Loucy (cell line): ENCODE measurements around the gene SIM2.

Experiments used
- CTCF ChIP-seq: fragments of 200-600 bp; sonication (generic); conservative IDR thresholded peaks from 2 replicates; pipeline ENCODE4 v1.5.1; 2014; ENCODE audit warnings: mild to moderate bottlenecking, antibody characterized with exemption, low read length
- EZH2phosphoT487 ChIP-seq: fragments of 200-600 bp; IDR thresholded peaks from 2 replicates; pipeline ENCODE4 v1.6.1; 2018; ENCODE audit warnings: antibody characterized with exemption, mild to moderate bottlenecking, moderate library complexity, borderline replicate concordance

DNA sequence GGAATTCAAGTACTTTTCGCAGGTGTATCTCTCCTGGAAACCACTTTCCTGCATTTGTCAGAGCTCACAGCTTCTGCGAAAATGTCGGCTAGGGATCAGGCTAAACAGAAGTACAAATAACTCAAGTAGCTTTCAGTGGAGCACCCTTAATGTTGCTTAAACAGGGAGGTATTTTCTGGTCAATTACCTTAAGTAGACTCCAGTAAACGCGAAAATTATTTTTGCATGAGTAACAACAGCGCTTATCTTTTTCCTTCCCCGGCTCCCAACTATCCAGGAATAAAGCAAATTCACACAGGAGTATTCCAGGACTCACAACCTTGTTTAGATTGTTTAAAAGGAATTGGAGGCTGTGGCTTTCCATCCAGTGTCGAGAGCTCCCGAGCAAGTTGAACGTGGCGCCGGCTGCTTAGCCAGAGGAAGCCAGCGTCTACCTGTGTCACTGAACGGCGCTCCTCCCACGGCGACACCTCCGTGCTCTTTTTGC lies 7.3 kb upstream of the SIM2 start:
- TF ChIP-seq CTCF: no peak
- TF ChIP-seq EZH2phosphoT487: no peak
